Neuronal stem cell (in vitro differentiated cells): Measurements from ENCODE around the gene KLK1.
"Not testable (repeated sequence)": the region's sequence is repeated elsewhere in the genome, so short reads cannot be mapped to it uniquely, and the experiment has no call there.

ENCODE experiments used
- DNase-seq: peaks from one replicate; pipeline ENCODE4 v3.0.0-alpha.2; 2013; ENCODE audit warnings: low spot score
- H2AFZ ChIP-seq: one replicate; pipeline ENCODE4 v1.6.1; 2013; ENCODE audit warnings: mild to moderate bottlenecking, low read length, inconsistent platforms
- H2AK5ac ChIP-seq: 2 replicates; pipeline ENCODE4 v1.6.1; 2013; ENCODE audit warnings: low read depth, mild to moderate bottlenecking, inconsistent platforms, low read length, moderate library complexity, mixed read lengths
- H2BK120ac ChIP-seq: 2 replicates; pipeline ENCODE4 v1.6.1; 2013; ENCODE audit warnings: low read depth, mild to moderate bottlenecking, inconsistent platforms, low read length, moderate library complexity, mixed read lengths
- H2BK12ac ChIP-seq: one replicate; pipeline ENCODE4 v1.6.1; 2013; ENCODE audit warnings: low read length, inconsistent platforms
- H2BK15ac ChIP-seq: 2 replicates; pipeline ENCODE4 v1.6.1; 2013; ENCODE audit warnings: mild to moderate bottlenecking, low read length, inconsistent platforms, mixed read lengths
- H2BK5ac ChIP-seq: one replicate; pipeline ENCODE4 v1.6.1; 2013; ENCODE audit warnings: inconsistent platforms, mild to moderate bottlenecking, low read length, moderate library complexity
- H3K14ac ChIP-seq: one replicate; pipeline ENCODE4 v1.6.1; 2013; ENCODE audit warnings: low read length, inconsistent platforms
- H3K18ac ChIP-seq: 2 replicates; pipeline ENCODE4 v1.6.1; 2013; ENCODE audit warnings: low read length, inconsistent platforms
- H3K23ac ChIP-seq: 2 replicates; pipeline ENCODE4 v1.6.1; 2013; ENCODE audit warnings: low read depth, mild to moderate bottlenecking, mixed read lengths, low read length, inconsistent platforms; ENCODE audit not compliant: poor library complexity
- H3K27ac ChIP-seq: replicated peaks from 3 replicates; pipeline ENCODE4 v1.5.1; 2013; ENCODE audit warnings: low read length, inconsistent platforms
- H3K27me3 ChIP-seq, 3 experiments: 2 replicates each; pipeline ENCODE4 v1.6.1; 2013; ENCODE audit warnings: low read length in 3 of 3, mild to moderate bottlenecking in 2 of 3, inconsistent platforms in 1 of 3, low read depth in 1 of 3, mixed read lengths in 1 of 3, moderate library complexity in 1 of 3; ENCODE audit not compliant: control insufficient read depth in 3 of 3, insufficient read depth in 3 of 3
- H3K36me3 ChIP-seq, 2 donors: replicated peaks in 1 of 2; 2 replicates each; pipeline ENCODE4 v1.6.1; 2013; ENCODE audit warnings: low read length in 2 of 2; ENCODE audit not compliant: control insufficient read depth in 2 of 2, insufficient read depth in 2 of 2
- H3K4ac ChIP-seq: 2 replicates; pipeline ENCODE4 v1.6.1; 2013; ENCODE audit warnings: inconsistent platforms, mild to moderate bottlenecking, low read length, moderate library complexity
- H3K4me1 ChIP-seq, 2 donors: 1 replicate in 1 of 2; 2 replicates in 1 of 2; pipeline ENCODE4 v1.6.1; 2013; ENCODE audit warnings: low read length in 2 of 2, low read depth in 1 of 2; ENCODE audit not compliant: control insufficient read depth in 2 of 2, insufficient read depth in 1 of 2
- H3K4me2 ChIP-seq: one replicate; pipeline ENCODE4 v1.6.1; 2013; ENCODE audit warnings: mild to moderate bottlenecking, low read length, inconsistent platforms; ENCODE audit not compliant: insufficient read depth, poor library complexity, severe bottlenecking
- H3K4me3 ChIP-seq, 2 donors: 2 replicates each; pipeline ENCODE4 v1.5.1; 2013; ENCODE audit warnings: low read length in 2 of 2, mild to moderate bottlenecking in 2 of 2, inconsistent platforms in 1 of 2, moderate library complexity in 1 of 2
- H3K79me1 ChIP-seq: one replicate; pipeline ENCODE4 v1.6.1; 2013; ENCODE audit warnings: low read depth, mild to moderate bottlenecking, inconsistent platforms, low read length, moderate library complexity
- H3K9ac ChIP-seq: one replicate; pipeline ENCODE4 v1.6.1; 2013; ENCODE audit warnings: mild to moderate bottlenecking, low read depth, low read length, inconsistent platforms; ENCODE audit not compliant: poor library complexity
- H3K9me3 ChIP-seq, 2 donors: replicated peaks in 1 of 2; 2 replicates each; pipeline versions ENCODE3 to v1.6.1; 2013; ENCODE audit warnings: low read length in 2 of 2, mild to moderate bottlenecking in 2 of 2, inconsistent platforms in 1 of 2, low read depth in 1 of 2, mixed read lengths in 1 of 2, moderate library complexity in 1 of 2; ENCODE audit not compliant: control insufficient read depth in 2 of 2, insufficient read depth in 1 of 2
- H4K8ac ChIP-seq: one replicate; pipeline ENCODE4 v1.6.1; 2013; ENCODE audit warnings: low read depth, mild to moderate bottlenecking, inconsistent platforms, low read length, moderate library complexity
- H4K91ac ChIP-seq: one replicate; pipeline ENCODE4 v1.6.1; 2013; ENCODE audit warnings: low read length, low read depth, mild to moderate bottlenecking, inconsistent platforms; ENCODE audit not compliant: poor library complexity
- WGBS, 2 donors: extraction: QIAGEN DNeasy Blood & Tissue Kit; methylation state at CpG; one replicate each; pipeline ENCODE4 v1.1.7; 2013; ENCODE audit warnings: missing lambda C conversion rate in 2 of 2, mixed read lengths in 1 of 2; ENCODE audit not compliant: insufficient read length in 2 of 2, insufficient replicate concordance in 1 of 2; ENCODE audit errors: extremely low coverage in 2 of 2; 5-methylcytosine and 5-hydroxymethylcytosine counted together

KLK1 gene

DNA sequence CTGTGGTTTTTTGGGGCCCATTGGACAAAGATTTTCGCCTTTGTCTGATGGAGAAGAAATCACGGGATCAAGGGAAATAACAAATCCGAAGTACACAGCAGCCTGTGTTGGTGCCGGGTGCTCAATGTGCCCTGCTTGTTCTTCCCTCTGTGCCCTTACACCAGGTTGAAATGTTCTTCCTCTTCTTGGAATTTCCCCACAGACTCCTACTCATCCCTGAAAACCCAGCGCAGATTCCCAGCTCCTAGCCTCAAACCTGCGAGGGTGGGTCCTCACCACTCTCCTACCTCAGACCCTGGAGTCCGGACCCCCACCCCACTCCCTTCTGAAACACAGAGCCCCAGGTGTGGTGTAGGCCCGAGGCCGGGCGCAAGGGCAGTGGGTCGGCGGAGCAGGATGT lies 38.3 kb downstream of the KLK1 start:
- Histone ChIP-seq H2BK12ac (no peak overlapping the region), H3K4me2 (no peak overlapping the region)
- WGBS, 2 donors: no CpG with 5 or more reads among the region's 12 CpGs

DNA sequence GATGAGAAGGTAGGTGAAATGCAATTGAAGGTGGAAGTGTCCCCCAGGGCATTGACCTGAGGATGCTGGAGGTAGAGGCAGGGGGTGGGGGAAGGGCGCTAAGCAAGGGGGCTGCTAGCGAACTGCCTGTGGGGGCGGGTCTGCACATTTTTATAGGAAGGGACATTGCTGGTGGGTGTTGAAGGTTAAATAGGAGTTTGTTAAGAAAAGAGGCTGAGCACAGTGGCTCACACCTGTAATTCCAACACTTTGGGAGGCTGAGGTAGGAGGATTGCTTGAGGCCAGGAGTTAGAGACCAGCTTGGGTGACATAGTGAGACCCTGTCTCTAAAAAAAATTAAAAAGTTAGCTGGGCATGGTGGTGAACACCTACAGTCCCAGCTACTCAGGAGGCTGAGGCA lies 38.9 kb downstream of the KLK1 start:
- WGBS, 2 donors: no CpG with 5 or more reads among the region's 3 CpGs
- Histone ChIP-seq H3K9me3 (no peaks in the 10 kb centered on the region), H3K27ac (no peak overlapping the region), H2BK12ac (no peak overlapping the region), H3K4me3 (no peak overlapping the region), H3K79me1 (no peaks in the 10 kb centered on the region), H2BK15ac (no peak overlapping the region), H3K27me3 (peaks cover 0 to 12% (median 2%) of the 10 kb centered on the region in 3 experiments), H4K91ac (no peak overlapping the region), H3K9ac (no peak overlapping the region), H3K23ac (no peak overlapping the region), H3K18ac (no peak overlapping the region), H3K14ac (no peak overlapping the region), H3K36me3 (no peaks in the 10 kb centered on the region), H2AFZ (no peak overlapping the region), H3K4me2 (no peak overlapping the region), H4K8ac (no peak overlapping the region), H2AK5ac (no peak overlapping the region), H2BK120ac (no peak overlapping the region), H3K4ac (no peak overlapping the region), H3K4me1 (peaks cover 0 to 13% of the 10 kb centered on the region in 2 donors), H2BK5ac (no peak overlapping the region)
- DNase-seq: no peak

More for the DNA sequence above, 38.3 kb downstream of the KLK1 start:
- Histone ChIP-seq H2BK5ac (no peak overlapping the region), H2BK120ac (no peak overlapping the region), H3K23ac (no peak overlapping the region), H3K4ac (no peak overlapping the region), H3K27me3 (peaks cover 0 to 6% (median 2%) of the 10 kb centered on the region in 3 experiments), H3K4me3 (no peak overlapping the region), H2AK5ac (no peak overlapping the region), H4K91ac (no peak overlapping the region), H2AFZ (no peak overlapping the region), H3K9me3 (no peaks in the 10 kb centered on the region), H3K18ac (no peak overlapping the region), H3K4me1 (peaks cover 0 to 13% of the 10 kb centered on the region in 2 donors), H2BK15ac (no peak overlapping the region), H4K8ac (no peak overlapping the region), H3K14ac (no peak overlapping the region), H3K36me3 (no peaks in the 10 kb centered on the region), H3K79me1 (no peaks in the 10 kb centered on the region), H3K9ac (no peak overlapping the region), H3K27ac (no peak overlapping the region)
- no peak for DNase-seq

DNA sequence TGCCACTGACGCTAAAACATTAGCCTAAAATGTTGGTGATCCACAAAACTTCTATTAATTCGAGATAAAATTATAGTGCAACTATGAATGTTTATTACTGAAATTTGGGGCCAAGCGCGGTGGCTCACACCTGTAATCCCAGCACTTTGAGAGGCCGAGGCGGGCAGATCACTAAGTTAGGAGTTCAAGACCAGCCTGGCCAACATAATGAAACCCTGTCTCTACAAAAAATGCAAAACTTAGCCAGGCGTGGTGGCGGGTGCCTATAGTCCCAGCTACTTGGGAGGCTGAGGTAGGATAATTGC lies 39.8 kb downstream of the KLK1 start:
- peaks cover 0 to 21% (median 7%) of the 10 kb centered on the region in 3 experiments for H3K27me3 ChIP-seq
- not testable (repeated sequence) for H4K91ac ChIP-seq, H3K4me2 ChIP-seq, H3K14ac ChIP-seq, H2BK120ac ChIP-seq, H3K36me3 ChIP-seq, H3K9me3 ChIP-seq, H3K9ac ChIP-seq, H2BK15ac ChIP-seq, H3K18ac ChIP-seq, H2AK5ac ChIP-seq, H3K79me1 ChIP-seq, H3K4ac ChIP-seq, DNase-seq, H2BK12ac ChIP-seq, H4K8ac ChIP-seq, H2BK5ac ChIP-seq, H3K23ac ChIP-seq, H3K4me3 ChIP-seq, H3K27ac ChIP-seq, H2AFZ ChIP-seq
- H3K4me1 ChIP-seq: peaks cover 0 to 13% of the 10 kb centered on the region in 2 donors
- WGBS, 2 donors: no CpG with 5 or more reads among the region's 8 CpGs

DNA sequence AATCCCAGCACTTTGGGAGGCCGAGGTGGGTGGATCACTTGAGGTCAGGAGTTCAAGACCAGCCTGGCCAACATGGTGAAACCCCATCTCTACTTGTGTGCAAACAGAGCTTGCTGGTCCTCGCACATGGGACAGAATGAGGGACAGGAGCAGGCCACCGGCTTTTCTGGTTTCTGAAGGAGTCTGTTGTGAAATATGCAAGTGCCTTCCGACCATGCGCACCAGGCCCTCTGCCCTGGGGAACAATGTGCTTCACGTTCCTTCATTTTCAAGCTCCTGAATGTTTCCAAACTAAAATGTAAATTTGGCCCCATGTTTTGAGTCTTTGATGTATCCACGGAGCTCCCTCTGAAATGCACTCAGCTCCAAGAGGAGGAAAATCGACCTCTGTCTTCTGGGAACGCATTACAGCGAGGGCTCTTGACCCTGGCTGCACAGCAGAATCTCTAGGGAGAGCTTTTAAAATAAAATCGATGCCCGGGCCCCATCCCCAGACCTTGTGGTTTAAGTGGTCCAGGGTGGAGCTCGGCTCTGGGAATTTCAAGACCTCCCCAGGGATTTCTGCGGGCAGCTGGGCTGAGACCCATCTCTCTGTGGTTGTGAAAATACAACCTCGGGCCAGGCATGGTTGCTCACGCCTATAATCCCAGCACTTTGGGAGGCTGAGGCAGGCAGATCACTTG lies 42.7 kb downstream of the KLK1 start:
- peaks cover 1 to 7% of the 10 kb centered on the region in 2 donors for H3K4me1 ChIP-seq
- H3K4me2 ChIP-seq: no peak overlapping the region
- H3K36me3 ChIP-seq: no peaks in the 10 kb centered on the region
- H3K9ac ChIP-seq: no peak overlapping the region
- no peak overlapping the region for H2BK12ac ChIP-seq
- peaks cover 3 to 42% (median 20%) of the 10 kb centered on the region in 3 experiments for H3K27me3 ChIP-seq
- no CpG with 5 or more reads among the region's 16 CpGs for WGBS, 2 donors
- no peak overlapping the region for H3K14ac ChIP-seq
- H4K8ac ChIP-seq: no peak overlapping the region
- H2BK15ac ChIP-seq: no peak overlapping the region
- H3K4ac ChIP-seq: no peak overlapping the region
- H3K18ac ChIP-seq: peak overlapping the region; percentile 17
- no peaks in the 10 kb centered on the region for H3K9me3 ChIP-seq
- no peak overlapping the region for H3K23ac ChIP-seq
- H3K4me3 ChIP-seq: no peak overlapping the region
- H2AFZ ChIP-seq: no peak overlapping the region
- no peak overlapping the region for H2BK120ac ChIP-seq
- no peak overlapping the region for H2AK5ac ChIP-seq
- no peak overlapping the region for H2BK5ac ChIP-seq
- no peak overlapping the region for H3K27ac ChIP-seq
- no peak for DNase-seq
- no peaks in the 10 kb centered on the region for H3K79me1 ChIP-seq
- H4K91ac ChIP-seq: no peak overlapping the region
